GM18517 (cell line): ENCODE data around the gene POLR1G.
"Not testable (repeated sequence)": the region's sequence is repeated elsewhere in the genome, so short reads cannot be mapped to it uniquely, and the experiment has no call there.

Source experiments
- ATAC-seq: cut with Tn5 transposase; IDR thresholded peaks from one replicate; pipeline ENCODE4 v1.9.1; 2021; ENCODE audit warnings: mild to moderate bottlenecking, moderate library complexity; ENCODE audit not compliant: unreplicated experiment

Gene POLR1G

GRCh38 chr19:45395821-45396617 lies 10.4 kb upstream of the POLR1G start:
- ATAC-seq = no peak

GRCh38 chr19:45400192-45400591 lies 6.3 kb upstream of the POLR1G start:
- ATAC-seq = no peak

- no peak for ATAC-seq
These were observed 4.6 kb upstream of the POLR1G start for GRCh38 chr19:45401815-45402214.

GRCh38 chr19:45402298-45403061 lies 4.0 kb upstream of the POLR1G start:
- ATAC-seq = no peak

- no peak for ATAC-seq
These were observed 3.2 kb upstream of the POLR1G start for GRCh38 chr19:45403272-45403671.

- no peak for ATAC-seq
These were observed 2.5 kb upstream of the POLR1G start for GRCh38 chr19:45403781-45404556.

- ATAC-seq = peak; percentile 2
These were observed 1.6 kb upstream of the POLR1G start, which contains the start of gene PPP1R13L for GRCh38 chr19:45404557-45405434. Gene PPP1R13L (minus strand): TSS chr19:45405069. CDS start chr19:45398318, 6,751 bp downstream.

GRCh38 chr19:45405435-45406225 lies 814 bp upstream of the POLR1G start:
- ATAC-seq = peak; percentile 48

GRCh38 chr19:45407091-45407375 lies 589 bp downstream of the POLR1G start:
- no peak for ATAC-seq

- ATAC-seq = not testable (repeated sequence)
These were observed 1.1 kb downstream of the POLR1G start for GRCh38 chr19:45407585-45407984.

- no peak for ATAC-seq
These were observed 1.7 kb downstream of the POLR1G start for GRCh38 chr19:45408121-45408520.

- ATAC-seq = no peak
These were observed 2.5 kb downstream of the POLR1G start for GRCh38 chr19:45408830-45409556.

- ATAC-seq = no peak
These were observed 3.1 kb downstream of the POLR1G start for GRCh38 chr19:45409557-45409920.

- not testable (repeated sequence) for ATAC-seq
These were observed 3.9 kb downstream of the POLR1G start for GRCh38 chr19:45410330-45410729.

- ATAC-seq = no peak
These were observed 7.1 kb downstream of the POLR1G start for GRCh38 chr19:45413497-45413896.

GRCh38 chr19:45414468-45414867 lies 8.0 kb downstream of the POLR1G start:
- ATAC-seq = no peak

- ATAC-seq = no peak
These were observed 10.7 kb downstream of the POLR1G start for GRCh38 chr19:45417151-45417550.

GRCh38 chr19:45418802-45419201 lies 12.4 kb downstream of the POLR1G start:
- ATAC-seq = no peak

GRCh38 chr19:45419396-45419795 lies 13.0 kb downstream of the POLR1G start:
- ATAC-seq = peak; percentile 51
